H1 (cell line): Measurements from ENCODE around the gene C1D. TPM values are rescaled to one million over a fixed set of nuclear protein-coding genes. Genes with fewer than 3 reads are reported as not detected.

Source experiments
- CTCF ChIA-PET: fragments of 300-600 bp; sonication (Branson Sonifier 250); formaldehyde crosslinking; loops from one replicate; lab custom pipeline; 2021; ENCODE audit not compliant: partially characterized antibody; lab: Charles Lee
- POLR2A ChIA-PET: fragments of 300-600 bp; sonication (Branson Sonifier 250); formaldehyde crosslinking; loops from one replicate; lab custom pipeline; 2021; ENCODE audit warnings: inconsistent platforms; ENCODE audit not compliant: partially characterized antibody; lab: Charles Lee
- DNase-seq, 2 experiments: peaks; one replicate each; pipeline versions ENCODE4 v3.0.0 to v3.0.0-alpha.2; 2010 to 2022; ENCODE audit warnings: low spot score in 2 of 2, low read depth in 1 of 2, mixed read lengths in 1 of 2
- FAIRE-seq: peaks from 2 replicates; lab custom pipeline; 2011; peaks lifted over from hg19 to GRCh38; lab: Jason Lieb, UNC
- H2AFZ ChIP-seq: 2 replicates; pipeline ENCODE4 v1.8.1; 2012; ENCODE audit warnings: low read length, inconsistent platforms
- H2AK5ac ChIP-seq: 2 replicates; pipeline ENCODE4 v1.6.1; 2013; ENCODE audit warnings: low read depth, low read length
- H2BK120ac ChIP-seq: replicated peaks from 2 replicates; pipeline ENCODE3; 2013; ENCODE audit warnings: low read depth, low read length, inconsistent platforms
- H2BK12ac ChIP-seq: 2 replicates; pipeline ENCODE4 v1.6.1; 2013; ENCODE audit warnings: low read depth, low read length
- H2BK15ac ChIP-seq: 2 replicates; pipeline ENCODE4 v1.6.1; 2013; ENCODE audit warnings: low read length
- H2BK20ac ChIP-seq: 2 replicates; pipeline ENCODE4 v1.6.1; 2013; ENCODE audit warnings: low read length
- H2BK5ac ChIP-seq: 2 replicates; pipeline ENCODE4 v1.6.1; 2013; ENCODE audit warnings: low read depth, low read length
- H3K14ac ChIP-seq: 2 replicates; pipeline ENCODE4 v1.6.1; 2013; ENCODE audit warnings: inconsistent platforms; ENCODE audit not compliant: insufficient read length
- H3K18ac ChIP-seq: 2 replicates; pipeline ENCODE4 v1.6.1; 2013; ENCODE audit warnings: low read length; ENCODE audit errors: extremely low read depth
- H3K23ac ChIP-seq: 2 replicates; pipeline ENCODE4 v1.6.1; 2013; ENCODE audit warnings: inconsistent platforms; ENCODE audit not compliant: insufficient read length
- H3K23me2 ChIP-seq: 2 replicates; pipeline ENCODE4 v1.6.1; 2013; ENCODE audit warnings: low read depth, low read length
- H3K27ac ChIP-seq: 2 replicates; pipeline ENCODE4 v1.6.1; 2011; ENCODE audit warnings: low read depth, low read length, inconsistent platforms
- H3K27me3 ChIP-seq, 4 experiments: replicated peaks in 1 of 4; 1 replicate in 1 of 4; 2 replicates in 3 of 4; pipeline versions ENCODE4 v1.6.1 to v1.8.1; 2011 to 2013; ENCODE audit warnings: low read length in 3 of 4, mild to moderate bottlenecking in 3 of 4, inconsistent platforms in 2 of 4, mixed read lengths in 2 of 4, moderate library complexity in 1 of 4; ENCODE audit not compliant: control insufficient read depth in 3 of 4, insufficient read depth in 3 of 4; ENCODE audit errors: extremely low read depth in 1 of 4
- H3K36me3 ChIP-seq, 4 experiments: 2 replicates each; pipeline versions ENCODE4 v1.6.1 to v1.8.1; 2011 to 2013; ENCODE audit warnings: mild to moderate bottlenecking in 4 of 4, low read length in 3 of 4, moderate library complexity in 2 of 4, control low read depth in 1 of 4, inconsistent platforms in 1 of 4; ENCODE audit not compliant: insufficient read depth in 4 of 4, control insufficient read depth in 2 of 4
- H3K4ac ChIP-seq: replicated peaks from 2 replicates; pipeline ENCODE3; 2013; ENCODE audit warnings: low read length, low read depth, mixed read lengths, inconsistent platforms; ENCODE audit not compliant: insufficient read length
- H3K4me1 ChIP-seq, 4 experiments: replicated peaks in 1 of 4; 1 replicate in 1 of 4; 2 replicates in 3 of 4; pipeline versions ENCODE4 v1.6.1 to v1.8.1; 2011 to 2013; ENCODE audit warnings: low read length in 3 of 4, inconsistent platforms in 2 of 4, mixed read lengths in 1 of 4; ENCODE audit not compliant: insufficient read depth in 4 of 4, control insufficient read depth in 3 of 4
- H3K4me2 ChIP-seq, 2 experiments: 2 replicates each; pipeline versions ENCODE4 v1.6.1 to v1.8.1; 2011 to 2013; ENCODE audit warnings: low read depth in 2 of 2, low read length in 2 of 2, control low read depth in 1 of 2, inconsistent platforms in 1 of 2, mild to moderate bottlenecking in 1 of 2; ENCODE audit not compliant: insufficient read depth in 1 of 2
- H3K4me3 ChIP-seq, 4 experiments: fragments of 200-600, 300-600 bp in 1 of 4; sonication (generic), shearing (Covaris generic), sonication (Bioruptor Twin) in 1 of 4; 2 replicates each; pipeline versions ENCODE4 v1.5.1 to v1.8.1; 2011 to 2016; ENCODE audit warnings: low read length in 4 of 4, low read depth in 3 of 4, control low read depth in 2 of 4, inconsistent platforms in 2 of 4, mild to moderate bottlenecking in 2 of 4, mixed read lengths in 1 of 4, moderate library complexity in 1 of 4; ENCODE audit not compliant: insufficient read depth in 2 of 4; ENCODE audit errors: extremely low read depth in 1 of 4
- H3K56ac ChIP-seq: replicated peaks from 2 replicates; pipeline ENCODE3; 2013; ENCODE audit warnings: low read depth, mild to moderate bottlenecking, mixed read lengths, low read length, inconsistent platforms; ENCODE audit not compliant: insufficient read length
- H3K79me1 ChIP-seq: 2 replicates; pipeline ENCODE4 v1.6.1; 2013; ENCODE audit warnings: low read depth, low read length, control low read depth
- H3K79me2 ChIP-seq, 2 experiments: 2 replicates each; pipeline versions ENCODE4 v1.6.1 to v1.8.1; 2012 to 2013; ENCODE audit warnings: low read length in 2 of 2, mild to moderate bottlenecking in 2 of 2, inconsistent platforms in 1 of 2; ENCODE audit not compliant: insufficient read depth in 2 of 2, control insufficient read depth in 1 of 2
- H3K9ac ChIP-seq, 4 experiments: replicated peaks in 1 of 4; 1 replicate in 1 of 4; 2 replicates in 3 of 4; pipeline versions ENCODE4 v1.6.1 to v1.8.1; 2011 to 2013; ENCODE audit warnings: low read depth in 3 of 4, low read length in 3 of 4, control low read depth in 2 of 4, mild to moderate bottlenecking in 2 of 4, moderate library complexity in 2 of 4, inconsistent platforms in 1 of 4; ENCODE audit errors: extremely low read depth in 1 of 4
- H3K9me3 ChIP-seq, 2 experiments: 2 replicates each; pipeline versions ENCODE4 v1.6.1 to v1.8.1; 2012 to 2013; ENCODE audit warnings: mild to moderate bottlenecking in 2 of 2, moderate library complexity in 2 of 2, control low read depth in 1 of 2, inconsistent platforms in 1 of 2, low read depth in 1 of 2, low read length in 1 of 2, mixed read lengths in 1 of 2; ENCODE audit not compliant: insufficient read depth in 2 of 2
- H4K20me1 ChIP-seq, 2 experiments: replicated peaks in 1 of 2; 2 replicates each; pipeline versions ENCODE3 to v1.8.1; 2011 to 2013; ENCODE audit warnings: inconsistent platforms in 2 of 2, low read length in 2 of 2, mild to moderate bottlenecking in 1 of 2; ENCODE audit not compliant: insufficient read depth in 2 of 2, control insufficient read depth in 1 of 2
- H4K5ac ChIP-seq: 2 replicates; pipeline ENCODE4 v1.6.1; 2013; ENCODE audit warnings: low read length, low read depth, mixed read lengths, inconsistent platforms; ENCODE audit not compliant: insufficient read length
- H4K8ac ChIP-seq: 2 replicates; pipeline ENCODE4 v1.8.0; 2013; ENCODE audit warnings: mild to moderate bottlenecking, moderate library complexity, low read length, inconsistent platforms; ENCODE audit not compliant: insufficient read depth; ENCODE audit errors: extremely low read depth
- H4K91ac ChIP-seq: replicated peaks from 2 replicates; pipeline ENCODE3; 2013; ENCODE audit warnings: low read length, mixed read lengths, inconsistent platforms; ENCODE audit not compliant: insufficient read length
- ASH2L ChIP-seq: fragments of 200-600, 300-600 bp; sonication (generic); IDR thresholded peaks from one replicate; pipeline ENCODE4 v1.7.1; 2017; ENCODE audit warnings: low read length
- CBX8 ChIP-seq: fragments of 300-800, 300-1000 bp; sonication (generic); IDR thresholded peaks from 2 replicates; pipeline ENCODE4 v1.7.1; 2016; ENCODE audit warnings: low read depth, low read length, borderline replicate concordance
- CHD1 ChIP-seq: IDR thresholded peaks from 2 replicates; pipeline ENCODE4 v1.6.1; 2012; ENCODE audit warnings: low read depth, low read length, improper control_type of control experiment
- CREB1 ChIP-seq: IDR thresholded peaks from 2 replicates; pipeline ENCODE4 v1.6.1; 2012; ENCODE audit warnings: inconsistent platforms
- EZH2 ChIP-seq: fragments of 200-600 bp; sonication (generic); IDR thresholded peaks from 2 replicates; pipeline ENCODE4 v1.7.1; 2012; ENCODE audit warnings: low read depth, mild to moderate bottlenecking, moderate library complexity, low read length, inconsistent platforms; ENCODE audit not compliant: severe bottlenecking
- PHF8 ChIP-seq: fragments of 200-600 bp; sonication (generic); conservative IDR thresholded peaks from 2 replicates; pipeline ENCODE4 v1.7.1; 2012; ENCODE audit warnings: low read depth, mild to moderate bottlenecking, inconsistent platforms, low read length, moderate library complexity
- POLR2A ChIP-seq, 2 experiments: IDR thresholded peaks; 1 replicate in 1 of 2; 2 replicates in 1 of 2; pipeline ENCODE4 v1.6.1; 2011; ENCODE audit warnings: low read depth in 2 of 2, low read length in 2 of 2, mild to moderate bottlenecking in 2 of 2; ENCODE audit errors: control extremely low read depth in 1 of 2
- POLR2AphosphoS5 ChIP-seq: IDR thresholded peaks from 2 replicates; pipeline ENCODE4 v1.6.1; 2011; ENCODE audit warnings: low read depth, low read length
- RNF2 ChIP-seq: fragments of 200-900, 300-1000 bp; sonication (generic); IDR thresholded peaks from 2 replicates; pipeline ENCODE4 v1.7.1; 2016; ENCODE audit warnings: borderline replicate concordance, low read depth, mild to moderate bottlenecking, antibody characterized with exemption, low read length; ENCODE audit not compliant: poor library complexity, severe bottlenecking; ENCODE audit errors: missing control alignments
- RXRA ChIP-seq: IDR thresholded peaks from 2 replicates; pipeline ENCODE4 v1.6.1; 2011; ENCODE audit warnings: low read depth, mild to moderate bottlenecking, low read length, moderate library complexity; ENCODE audit not compliant: insufficient read depth
- SIX5 ChIP-seq: IDR thresholded peaks from 2 replicates; pipeline ENCODE4 v1.6.1; 2011; ENCODE audit warnings: mild to moderate bottlenecking, low read depth, low read length
- SP4 ChIP-seq: IDR thresholded peaks from 2 replicates; pipeline ENCODE4 v1.6.1; 2012; ENCODE audit warnings: low read length, inconsistent platforms
- SUZ12 ChIP-seq: fragments of 200-600 bp; sonication (generic); IDR thresholded peaks from 2 replicates; pipeline ENCODE4 v1.6.1; 2012; ENCODE audit warnings: mild to moderate bottlenecking, inconsistent platforms, low read length, moderate library complexity, mixed read lengths
- TBP ChIP-seq: IDR thresholded peaks from 2 replicates; pipeline ENCODE4 v1.6.1; 2011; ENCODE audit warnings: low read depth, low read length, improper control_type of control experiment
- YY1 ChIP-seq: IDR thresholded peaks from 2 replicates; pipeline ENCODE4 v1.6.1; 2011; ENCODE audit warnings: low read depth, mild to moderate bottlenecking, low read length
- WGBS, 2 experiments: shearing (Covaris generic) in 1 of 2; methylation state at CpG; one replicate each; pipeline versions ENCODE4 v1.1.6 to v1.1.7; 2013 to 2015; ENCODE audit warnings: low lambda C conversion rate in 2 of 2, mixed read lengths in 2 of 2, inconsistent platforms in 1 of 2, low coverage in 1 of 2, missing lambda C conversion rate in 1 of 2; ENCODE audit not compliant: insufficient replicate concordance in 2 of 2, insufficient coverage in 1 of 2, insufficient read length in 1 of 2; ENCODE audit errors: extremely low coverage in 1 of 2, missing lambda C conversion rate in 1 of 2; 5-methylcytosine and 5-hydroxymethylcytosine counted together
- polyA plus RNA-seq, 7 experiments: library from polyadenylated mRNA; depleted of rRNA in 3 of 7; stranded (reverse) in 5 of 7; unstranded in 2 of 7; fragments of >200 nt in 5 of 7; fragments of 200-250 nt in 2 of 7; gene quantifications; 1 replicate in 5 of 7; 2 replicates in 1 of 7; 4 replicates in 1 of 7; pipeline versions ENCODE4 v1.2.1 to v1.2.3, GENCODE V29; 2011 to 2013; ENCODE audit warnings: missing spikeins in 2 of 7, mixed read lengths in 2 of 7
- total RNA-seq: library from RNA; stranded (reverse); fragmentation: NEBNext Ultra II Directional; extraction: Animal tissue kit (Norgen Biotek cat#: 25700); gene quantifications from 2 replicates; pipeline ENCODE4 v1.2.1, GENCODE V29; 2021

C1D gene
- total and polyA plus RNA-seq, 2 of the 8 experiments (the other 6 are each of a cell fraction or from before 2014, with no cell fraction given), result 17.5 to 24.1 TPM

DNA sequence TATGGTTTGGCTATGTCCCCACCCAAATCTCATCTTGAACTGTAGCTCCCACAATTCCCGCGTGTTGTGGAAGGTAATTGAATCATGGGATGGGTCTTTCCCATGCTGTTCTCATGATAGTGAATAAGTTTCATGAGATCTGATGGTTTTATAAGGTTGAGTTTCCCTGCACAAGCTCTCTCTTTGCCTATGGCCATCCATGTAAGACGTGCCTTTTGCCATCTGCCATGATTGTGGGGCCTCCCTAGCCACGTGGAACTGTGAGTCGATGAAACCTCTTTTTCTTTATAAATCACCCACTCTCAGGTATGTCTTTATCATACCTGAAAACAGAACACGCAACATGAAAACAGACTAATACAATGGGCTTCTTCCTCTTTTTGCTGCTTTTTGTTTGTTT lies 11.2 kb upstream of the C1D start:
- DNase-seq, result no peak
- Histone ChIP-seq H4K91ac (no peak overlapping the region), H3K36me3 (no peaks in the 10 kb centered on the region), H3K23me2 (no peaks in the 10 kb centered on the region), H3K56ac (no peak overlapping the region), H2AK5ac (no peak overlapping the region), H4K5ac (no peak overlapping the region), H3K79me2 (no peaks in the 10 kb centered on the region), H3K79me1 (no peaks in the 10 kb centered on the region), H2BK15ac (no peak overlapping the region), H2BK20ac (no peak overlapping the region), H3K23ac (no peak overlapping the region), H2BK5ac (no peak overlapping the region), H2BK120ac (no peak overlapping the region), H4K8ac (no peak overlapping the region), H3K4me2 (no peak overlapping the region), H3K18ac (no peak overlapping the region), H2BK12ac (no peak overlapping the region), H3K4me3 (no peak overlapping the region), H4K20me1 (no peaks in the 10 kb centered on the region), H3K4me1 (no peaks in the 10 kb centered on the region), H3K9ac (no peak overlapping the region), H3K14ac (no peak overlapping the region), H3K27me3 (no peaks in the 10 kb centered on the region), H3K9me3 (no peaks in the 10 kb centered on the region), H3K4ac (no peak overlapping the region), H2AFZ (no peak overlapping the region), H3K27ac (no peak overlapping the region)
- ChIA-PET POLR2A (interaction anchor here (1.3 kb wide), 1 partner anchor 10 kb away, joined by 4 read pairs; the partner anchor contains the start of gene C1D), CTCF (interaction anchor here (1.3 kb wide), 1 partner anchor 48 kb away, joined by 3 read pairs; no protein-coding TSS in a partner anchor)
- no peak for FAIRE-seq
- TF ChIP-seq ASH2L (no peak), CHD1 (no peak), PHF8 (no peak), EZH2 (no peak), RXRA (no peak), POLR2AphosphoS5 (no peak), CREB1 (no peak), RNF2 (no peak), SIX5 (no peak), TBP (no peak), SUZ12 (no peak), POLR2A (IDR thresholded peaks at IDR 0.05; ENCODE audit: control extremely low read depth in 1 of 2, low read depth in 2 of 2, low read length in 2 of 2) (no peak), SP4 (no peak), YY1 (no peak), CBX8 (no peak)
- WGBS, 2 experiments, result 92% methylated on average over 6 of the region's 6 CpGs; no CpG with 5 or more reads in 1 of the 2 experiments
